GM12872 (cell line): ENCODE data around the gene HPF1.

Source experiments
- CTCF ChIP-seq: IDR thresholded peaks from 3 replicates; pipeline ENCODE4 v1.5.1; 2011; ENCODE audit warnings: low read depth, mild to moderate bottlenecking, low read length, moderate library complexity; ENCODE audit not compliant: insufficient read depth

Gene HPF1

GRCh38 chr4:169791062-169791461 is 33.3 kb upstream of the HPF1 start:
- TF ChIP-seq CTCF = no peak

GRCh38 chr4:169774466-169775445 is 17.0 kb upstream of the HPF1 start:
- peak; percentile 9; the same call in 1 of the 3 replicates for TF ChIP-seq CTCF

GRCh38 chr4:169773889-169774288 is 16.1 kb upstream of the HPF1 start:
- TF ChIP-seq CTCF = no peak

GRCh38 chr4:169770416-169770815 is 12.7 kb upstream of the HPF1 start:
- TF ChIP-seq CTCF = no peak

- no peak for TF ChIP-seq CTCF
These were observed 10.6 kb upstream of the HPF1 start for GRCh38 chr4:169768385-169768784.

- TF ChIP-seq CTCF = no peak
These were observed 9.0 kb upstream of the HPF1 start for GRCh38 chr4:169766741-169767140.

- no peak for TF ChIP-seq CTCF
These were observed 8.1 kb upstream of the HPF1 start for GRCh38 chr4:169765835-169766234.
